Measurements from ENCODE around the gene OCSTAMP. TPM values are rescaled to one million over a fixed set of nuclear protein-coding genes. Genes with fewer than 3 reads are reported as not detected.

OCSTAMP gene
- total and polyA plus RNA-seq, 2 experiments from 2014 or later = not detected

GRCh38 chr20:46553926-46554325, 3.5 kb upstream of the OCSTAMP start:
- no peak for TF ChIP-seq EZH2 (IDR thresholded peaks at IDR 0.05; ENCODE audit: borderline replicate concordance)
- TF ChIP-seq EZH2phosphoT487 (IDR thresholded peaks at IDR 0.05; ENCODE audit: low read depth, severe bottlenecking, unreplicated experiment) = no peak
- TF ChIP-seq, protein P1, sequence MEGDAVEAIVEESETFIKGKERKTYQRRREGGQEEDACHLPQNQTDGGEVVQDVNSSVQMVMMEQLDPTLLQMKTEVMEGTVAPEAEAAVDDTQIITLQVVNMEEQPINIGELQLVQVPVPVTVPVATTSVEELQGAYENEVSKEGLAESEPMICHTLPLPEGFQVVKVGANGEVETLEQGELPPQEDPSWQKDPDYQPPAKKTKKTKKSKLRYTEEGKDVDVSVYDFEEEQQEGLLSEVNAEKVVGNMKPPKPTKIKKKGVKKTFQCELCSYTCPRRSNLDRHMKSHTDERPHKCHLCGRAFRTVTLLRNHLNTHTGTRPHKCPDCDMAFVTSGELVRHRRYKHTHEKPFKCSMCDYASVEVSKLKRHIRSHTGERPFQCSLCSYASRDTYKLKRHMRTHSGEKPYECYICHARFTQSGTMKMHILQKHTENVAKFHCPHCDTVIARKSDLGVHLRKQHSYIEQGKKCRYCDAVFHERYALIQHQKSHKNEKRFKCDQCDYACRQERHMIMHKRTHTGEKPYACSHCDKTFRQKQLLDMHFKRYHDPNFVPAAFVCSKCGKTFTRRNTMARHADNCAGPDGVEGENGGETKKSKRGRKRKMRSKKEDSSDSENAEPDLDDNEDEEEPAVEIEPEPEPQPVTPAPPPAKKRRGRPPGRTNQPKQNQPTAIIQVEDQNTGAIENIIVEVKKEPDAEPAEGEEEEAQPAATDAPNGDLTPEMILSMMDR (IDR thresholded peaks at IDR 0.05; ENCODE audit: poor library complexity) = no peak
- Histone ChIP-seq H3K9me3 (ENCODE audit: low read depth) (no peaks in the 10 kb centered on the region), H3K27me3 (no peaks in the 10 kb centered on the region), H3K27ac (no peak overlapping the region), H3K79me2 (no peaks in the 10 kb centered on the region), H3K9me2 (replicated peaks; ENCODE audit: insufficient read depth) (no peaks in the 10 kb centered on the region), H3K4me2 (no peak overlapping the region), H3K4me3 (no peak overlapping the region), H3K4me1 (ENCODE audit: insufficient read depth) (no peaks in the 10 kb centered on the region), H4K20me1 (ENCODE audit: insufficient read depth, poor library complexity, severe bottlenecking) (no peaks in the 10 kb centered on the region), H3K36me3 (replicated peaks; ENCODE audit: insufficient read depth, low read depth) (no peaks in the 10 kb centered on the region), H2AFZ (no peak overlapping the region)
- DNase-seq (ENCODE audit: low spot score) = no peak
- 89% methylated on average over 3 of the region's 3 CpGs for WGBS (ENCODE audit: low lambda C conversion rate, missing lambda C conversion rate)

- no peak for DNase-seq (ENCODE audit: low spot score)
- TF ChIP-seq, protein P1 (IDR thresholded peaks at IDR 0.05; ENCODE audit: poor library complexity) = no peak
- TF ChIP-seq EZH2 (IDR thresholded peaks at IDR 0.05; ENCODE audit: borderline replicate concordance) (no peak), EZH2phosphoT487 (IDR thresholded peaks at IDR 0.05; ENCODE audit: low read depth, severe bottlenecking, unreplicated experiment) (no peak)
- H3K36me3 ChIP-seq (replicated peaks; ENCODE audit: insufficient read depth, low read depth) = no peaks in the 10 kb centered on the region
- no peaks in the 10 kb centered on the region for H3K27me3 ChIP-seq
- H3K4me1 ChIP-seq (ENCODE audit: insufficient read depth) = no peaks in the 10 kb centered on the region
- 87% methylated on average over 4 of the region's 4 CpGs for WGBS (ENCODE audit: low lambda C conversion rate, missing lambda C conversion rate)
- H3K9me3 ChIP-seq (ENCODE audit: low read depth) = no peaks in the 10 kb centered on the region
- H3K4me2 ChIP-seq = no peak overlapping the region
- no peak overlapping the region for H3K4me3 ChIP-seq
- H3K9me2 ChIP-seq (replicated peaks; ENCODE audit: insufficient read depth) = no peaks in the 10 kb centered on the region
- no peaks in the 10 kb centered on the region for H3K79me2 ChIP-seq
- H2AFZ ChIP-seq = no peak overlapping the region
- H4K20me1 ChIP-seq (ENCODE audit: insufficient read depth, poor library complexity, severe bottlenecking) = no peaks in the 10 kb centered on the region
- H3K27ac ChIP-seq = no peak overlapping the region
Measured at GRCh38 chr20:46552460-46553420, 2.3 kb upstream of the OCSTAMP start.

- no peak overlapping the region for H3K27ac ChIP-seq
- H3K9me2 ChIP-seq (replicated peaks; ENCODE audit: insufficient read depth) = no peaks in the 10 kb centered on the region
- no peaks in the 10 kb centered on the region for H4K20me1 ChIP-seq (ENCODE audit: insufficient read depth, poor library complexity, severe bottlenecking)
- 72% methylated on average over 12 of the region's 12 CpGs for WGBS (ENCODE audit: low lambda C conversion rate, missing lambda C conversion rate)
- H3K36me3 ChIP-seq (replicated peaks; ENCODE audit: insufficient read depth, low read depth) = no peaks in the 10 kb centered on the region
- no peaks in the 10 kb centered on the region for H3K4me1 ChIP-seq (ENCODE audit: insufficient read depth)
- peaks cover 4% of the 10 kb centered on the region for H3K27me3 ChIP-seq
- no peak for DNase-seq (ENCODE audit: low spot score)
- TF ChIP-seq, protein P1 (IDR thresholded peaks at IDR 0.05; ENCODE audit: poor library complexity) = no peak
- TF ChIP-seq EZH2 (IDR thresholded peaks at IDR 0.05; ENCODE audit: borderline replicate concordance) = no peak
- TF ChIP-seq EZH2phosphoT487 (IDR thresholded peaks at IDR 0.05; ENCODE audit: low read depth, severe bottlenecking, unreplicated experiment) = no peak
- H3K4me2 ChIP-seq = no peak overlapping the region
- H2AFZ ChIP-seq = no peak overlapping the region
- no peaks in the 10 kb centered on the region for H3K9me3 ChIP-seq (ENCODE audit: low read depth)
- H3K4me3 ChIP-seq = no peak overlapping the region
- no peaks in the 10 kb centered on the region for H3K79me2 ChIP-seq
Measured at GRCh38 chr20:46551522-46552381, 1.3 kb upstream of the OCSTAMP start.

Measured in hepatocyte (in vitro differentiated cells).